Mononuclear cell (primary cell): ENCODE results near the gene PSMD13. TPM values are rescaled to one million over a fixed set of nuclear protein-coding genes. Genes with fewer than 3 reads are reported as not detected.

Source experiments
- H3K27me3 ChIP-seq: 2 replicates; pipeline ENCODE4 v1.6.0; 2011; ENCODE audit warnings: low read length, control low read depth; ENCODE audit not compliant: insufficient read depth
- H3K4me1 ChIP-seq: 2 replicates; pipeline ENCODE4 v1.5.1; 2011; ENCODE audit warnings: mild to moderate bottlenecking, low read length, control low read depth; ENCODE audit not compliant: insufficient read depth
- H3K4me3 ChIP-seq: 2 replicates; pipeline ENCODE4 v1.5.1; 2011; ENCODE audit warnings: mild to moderate bottlenecking, low read length, moderate library complexity
- H3K9me3 ChIP-seq: 2 replicates; pipeline ENCODE4 v1.5.1; 2011; ENCODE audit warnings: low read depth, mild to moderate bottlenecking, control low read depth, low read length
- total RNA-seq: library from RNA; depleted of rRNA; stranded (reverse); fragments of >200 nt; gene quantifications from one replicate; pipeline ENCODE4 v1.2.3, GENCODE V29; 2012

The PSMD13 gene
- total RNA-seq, 1 donor = 62.5 TPM

DNA sequence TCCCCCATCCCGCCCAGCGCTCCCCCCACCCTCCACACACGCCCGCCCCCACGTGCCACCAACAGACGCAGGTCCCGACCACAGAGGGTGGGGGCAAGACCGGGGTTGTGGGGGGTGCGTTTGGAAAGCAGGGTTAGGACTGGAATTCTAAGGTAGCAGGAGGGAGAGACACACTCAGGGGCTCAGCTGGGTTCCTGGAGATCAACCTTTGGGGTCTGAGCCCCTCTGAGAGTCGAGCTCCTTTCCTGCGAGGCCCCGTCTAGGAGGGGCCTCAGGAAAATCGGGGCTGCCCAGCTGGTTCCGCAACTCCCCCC, 52.6 kb downstream of the PSMD13 start:
- Histone ChIP-seq H3K4me3 (no peak overlapping the region), H3K27me3 (peaks cover 10% of the 10 kb centered on the region), H3K9me3 (no peaks in the 10 kb centered on the region), H3K4me1 (peaks cover 29% of the 10 kb centered on the region)

DNA sequence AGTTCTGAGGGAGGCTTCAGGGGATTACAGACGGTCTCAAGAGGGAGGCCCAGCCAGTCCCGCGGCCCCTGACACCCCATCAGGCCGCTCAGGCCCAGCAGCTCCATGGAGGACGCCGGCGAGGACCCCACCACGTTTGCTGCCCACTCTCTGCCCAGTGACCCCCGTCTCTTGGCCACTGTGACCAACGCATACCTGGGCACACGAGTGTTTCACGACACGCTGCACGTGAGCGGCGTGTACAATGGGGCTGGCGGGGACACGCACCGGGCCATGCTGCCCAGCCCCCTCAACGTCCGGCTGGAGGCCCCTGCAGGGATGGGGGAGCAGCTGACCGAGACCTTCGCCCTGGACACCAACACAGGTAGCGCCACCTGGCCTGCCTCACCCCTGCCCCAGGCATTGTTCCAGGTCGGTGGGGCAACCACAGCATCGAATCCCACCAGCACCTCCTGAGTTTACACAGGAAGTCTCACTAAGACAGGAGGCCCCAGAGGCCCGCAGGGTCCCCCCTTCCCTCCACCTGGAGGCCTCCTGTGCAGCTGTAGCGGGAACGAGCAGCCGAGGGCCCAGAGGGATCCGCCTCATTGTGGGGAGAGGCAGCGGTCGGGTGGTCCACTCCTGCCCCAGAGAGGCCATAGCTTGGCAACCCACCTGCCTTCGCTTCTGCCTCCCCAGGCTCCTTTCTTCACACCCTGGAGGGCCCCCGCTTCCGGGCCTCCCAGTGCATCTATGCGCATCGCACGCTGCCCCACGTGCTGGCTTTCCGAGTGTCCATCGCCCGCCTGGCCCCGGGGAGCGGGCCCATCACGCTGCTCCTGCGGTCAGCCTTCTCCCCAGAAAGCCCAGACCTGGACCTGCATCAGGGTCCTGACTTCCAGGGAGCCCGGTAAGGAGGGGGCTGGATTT, 53.2 kb downstream of the PSMD13 start:
- Histone ChIP-seq H3K4me3 (no peak overlapping the region), H3K4me1 (peaks cover 29% of the 10 kb centered on the region), H3K27me3 (peaks cover 10% of the 10 kb centered on the region), H3K9me3 (no peaks in the 10 kb centered on the region)

DNA sequence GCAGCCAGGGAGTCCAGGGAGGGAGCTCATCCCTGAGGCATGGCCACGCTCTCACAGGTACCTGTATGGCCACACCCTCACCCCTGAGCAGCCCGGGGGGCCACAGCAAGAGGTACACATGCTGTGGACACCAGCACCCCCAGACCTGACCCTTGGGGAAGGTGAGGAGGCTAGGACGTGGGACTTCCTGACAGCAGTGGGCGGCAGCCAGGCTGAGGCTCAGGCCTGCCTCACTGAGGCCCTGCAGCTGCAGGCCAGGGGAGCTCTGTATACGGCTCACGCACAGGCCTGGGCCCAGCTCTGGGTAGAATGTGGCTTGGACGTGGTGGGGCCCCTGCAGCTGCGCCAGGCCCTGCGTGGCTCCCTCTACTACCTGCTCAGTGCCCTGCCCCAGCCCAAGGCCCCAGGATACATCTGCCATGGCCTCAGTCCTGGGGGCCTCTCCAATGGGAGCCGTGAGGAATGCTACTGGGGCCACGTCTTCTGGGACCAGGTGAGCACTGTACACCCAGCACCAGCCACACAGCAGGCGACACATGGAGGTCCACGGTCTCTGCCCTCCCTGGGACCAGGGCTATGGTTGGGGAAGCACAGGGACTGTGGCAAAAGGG, 54.0 kb downstream of the PSMD13 start:
- peaks cover 29% of the 10 kb centered on the region for H3K4me1 ChIP-seq

DNA sequence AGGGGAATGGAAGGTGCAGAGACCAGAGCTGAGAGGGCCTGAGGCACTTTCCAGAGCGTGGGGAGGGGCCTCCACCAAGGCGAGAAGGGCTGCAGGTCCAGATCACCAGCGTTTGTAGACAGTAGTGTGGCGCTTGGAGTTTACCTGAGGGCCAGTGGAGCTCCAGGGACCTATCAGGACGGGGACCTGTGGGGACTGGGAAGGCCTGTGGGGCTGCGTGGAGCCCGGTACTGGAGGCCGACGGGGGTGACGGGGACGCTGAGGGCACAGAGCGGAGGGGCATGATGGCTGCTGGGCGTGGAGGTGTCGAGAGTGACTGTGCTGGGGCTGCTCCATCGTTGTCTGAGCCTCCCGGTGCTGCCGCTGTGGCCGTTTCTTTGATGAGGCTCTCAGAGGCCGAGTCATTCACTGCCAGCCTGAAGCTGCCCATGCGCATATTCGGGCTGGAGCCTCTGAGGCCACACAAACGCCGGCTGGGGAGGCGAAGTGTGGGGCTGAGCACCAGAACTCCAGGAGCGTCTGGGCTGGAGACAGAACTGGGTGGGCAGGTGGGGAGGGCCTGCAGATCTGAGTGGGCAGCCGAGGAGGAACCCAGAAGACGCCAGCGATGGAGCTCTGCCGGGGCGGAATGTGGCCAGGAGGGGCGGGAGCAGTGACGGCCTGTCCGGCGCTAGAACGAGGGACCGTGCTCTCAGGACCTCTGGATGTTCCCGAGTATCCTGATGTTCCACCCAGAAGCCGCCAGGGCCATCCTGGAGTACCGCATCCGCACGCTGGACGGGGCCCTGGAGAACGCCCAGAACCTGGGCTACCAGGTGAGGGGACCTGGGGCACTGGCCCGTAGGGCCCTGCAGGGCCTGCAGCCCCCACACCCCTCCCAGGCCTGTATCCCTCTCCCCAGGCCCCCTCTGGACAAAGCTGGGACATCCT, 54.8 kb downstream of the PSMD13 start:
- H3K4me1 ChIP-seq = peaks cover 29% of the 10 kb centered on the region
- no peak overlapping the region for H3K4me3 ChIP-seq
- H3K9me3 ChIP-seq = no peaks in the 10 kb centered on the region
- H3K27me3 ChIP-seq = peaks cover 10% of the 10 kb centered on the region

More for the DNA sequence above, 54.0 kb downstream of the PSMD13 start:
- H3K27me3 ChIP-seq = peaks cover 10% of the 10 kb centered on the region
- no peaks in the 10 kb centered on the region for H3K9me3 ChIP-seq
- H3K4me3 ChIP-seq = no peak overlapping the region

DNA sequence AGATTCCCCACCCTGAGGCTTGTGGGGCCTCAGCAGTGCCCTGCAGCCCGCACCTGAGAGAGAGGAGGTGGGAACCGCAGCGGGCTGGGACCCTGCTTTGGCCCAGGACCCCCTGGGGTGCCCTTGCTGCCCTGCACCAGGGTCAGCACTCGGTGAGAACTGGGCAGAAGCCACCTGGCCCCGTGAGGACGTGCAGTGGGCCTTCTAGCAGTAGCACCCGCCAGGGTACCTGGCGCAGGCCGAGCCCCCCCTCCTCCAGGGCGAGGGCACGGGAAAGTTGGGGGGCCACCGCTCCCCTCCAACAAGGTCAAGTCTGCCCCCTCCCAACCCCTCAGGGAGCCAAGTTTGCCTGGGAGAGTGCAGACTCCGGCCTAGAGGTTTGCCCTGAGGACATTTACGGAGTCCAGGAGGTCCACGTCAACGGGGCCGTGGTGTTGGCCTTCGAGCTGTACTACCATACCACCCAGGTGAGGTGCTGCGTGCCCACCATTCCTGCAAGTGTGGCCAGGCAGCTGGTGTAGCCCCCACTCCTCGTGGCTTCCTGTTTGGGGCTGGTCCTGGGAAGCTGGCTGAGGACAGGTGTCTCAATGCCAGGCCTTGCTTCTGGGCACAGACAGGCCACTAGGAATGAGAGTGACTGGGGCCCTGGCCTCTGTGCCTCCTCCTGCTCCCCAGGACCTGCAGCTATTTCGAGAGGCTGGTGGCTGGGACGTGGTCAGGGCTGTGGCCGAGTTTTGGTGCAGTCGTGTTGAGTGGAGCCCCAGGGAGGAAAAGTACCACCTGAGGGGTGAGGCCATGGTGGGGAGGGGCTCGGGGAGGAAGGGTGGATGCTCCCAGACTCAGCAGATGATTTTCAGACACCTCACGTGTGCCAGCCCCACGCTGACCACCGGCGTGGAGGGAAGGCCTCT, 55.7 kb downstream of the PSMD13 start:
- Histone ChIP-seq H3K27me3 (peaks cover 5% of the 10 kb centered on the region), H3K9me3 (no peaks in the 10 kb centered on the region), H3K4me1 (peaks cover 31% of the 10 kb centered on the region), H3K4me3 (no peak overlapping the region)

DNA sequence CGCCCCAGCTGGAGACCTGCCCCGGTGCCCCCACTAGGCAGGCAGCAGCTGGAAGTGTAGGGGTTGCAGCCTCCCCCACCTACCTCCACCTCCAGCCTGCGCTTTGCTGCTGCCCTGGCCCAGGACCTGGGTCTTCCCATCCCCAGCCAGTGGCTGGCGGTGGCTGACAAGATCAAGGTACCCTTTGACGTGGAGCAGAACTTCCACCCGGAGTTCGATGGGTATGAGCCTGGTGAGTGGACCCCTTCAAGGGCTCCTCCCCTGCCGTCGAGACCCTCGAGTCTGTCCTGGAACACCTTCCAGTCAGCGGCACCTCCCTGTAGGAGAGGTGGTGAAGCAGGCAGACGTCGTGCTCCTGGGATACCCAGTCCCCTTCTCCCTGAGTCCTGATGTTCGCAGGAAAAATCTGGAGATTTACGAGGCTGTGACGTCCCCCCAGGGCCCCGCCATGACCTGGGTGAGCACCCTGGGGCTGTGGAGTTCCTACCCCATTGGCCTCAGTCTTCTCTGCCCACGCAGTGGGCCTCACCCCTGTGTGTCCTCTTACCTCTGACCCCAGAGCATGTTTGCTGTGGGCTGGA, 56.6 kb downstream of the PSMD13 start:
- no peaks in the 10 kb centered on the region for H3K27me3 ChIP-seq
- H3K4me3 ChIP-seq = no peak overlapping the region
- H3K9me3 ChIP-seq = no peaks in the 10 kb centered on the region
- peaks cover 33% of the 10 kb centered on the region for H3K4me1 ChIP-seq

DNA sequence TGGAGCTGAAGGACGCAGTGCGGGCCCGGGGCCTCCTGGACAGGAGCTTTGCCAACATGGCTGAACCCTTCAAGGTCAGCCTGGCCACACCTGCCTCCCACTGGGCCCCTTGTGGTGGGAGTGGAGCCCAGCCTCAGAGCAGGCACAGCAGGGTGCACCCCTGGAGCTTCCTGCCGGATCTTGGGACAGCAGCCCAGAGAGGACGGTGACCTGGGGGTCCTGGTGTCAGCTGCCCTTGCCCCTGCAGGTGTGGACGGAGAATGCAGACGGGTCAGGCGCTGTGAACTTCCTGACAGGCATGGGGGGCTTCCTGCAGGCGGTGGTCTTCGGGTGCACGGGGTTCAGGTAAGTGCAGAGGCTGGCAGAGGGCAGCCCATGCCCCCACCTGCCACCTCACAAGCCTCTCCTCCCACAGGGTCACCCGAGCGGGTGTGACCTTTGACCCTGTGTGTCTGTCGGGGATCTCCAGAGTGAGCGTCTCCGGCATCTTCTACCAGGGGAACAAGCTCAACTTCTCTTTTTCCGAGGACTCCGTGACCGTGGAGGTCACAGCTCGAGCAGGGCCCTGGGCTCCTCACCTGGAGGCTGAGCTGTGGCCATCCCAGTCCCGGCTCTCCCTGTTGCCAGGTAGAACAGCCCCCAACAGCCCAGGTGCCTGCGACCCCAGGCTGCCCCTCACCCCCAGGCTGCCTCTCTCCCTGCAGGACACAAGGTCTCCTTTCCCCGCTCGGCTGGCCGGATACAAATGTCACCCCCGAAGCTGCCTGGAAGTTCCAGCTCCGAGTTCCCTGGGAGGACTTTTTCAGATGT, 57.3 kb downstream of the PSMD13 start:
- H3K4me1 ChIP-seq = peaks cover 33% of the 10 kb centered on the region
- H3K4me3 ChIP-seq = no peak overlapping the region
- no peaks in the 10 kb centered on the region for H3K9me3 ChIP-seq
- H3K27me3 ChIP-seq = no peaks in the 10 kb centered on the region

DNA sequence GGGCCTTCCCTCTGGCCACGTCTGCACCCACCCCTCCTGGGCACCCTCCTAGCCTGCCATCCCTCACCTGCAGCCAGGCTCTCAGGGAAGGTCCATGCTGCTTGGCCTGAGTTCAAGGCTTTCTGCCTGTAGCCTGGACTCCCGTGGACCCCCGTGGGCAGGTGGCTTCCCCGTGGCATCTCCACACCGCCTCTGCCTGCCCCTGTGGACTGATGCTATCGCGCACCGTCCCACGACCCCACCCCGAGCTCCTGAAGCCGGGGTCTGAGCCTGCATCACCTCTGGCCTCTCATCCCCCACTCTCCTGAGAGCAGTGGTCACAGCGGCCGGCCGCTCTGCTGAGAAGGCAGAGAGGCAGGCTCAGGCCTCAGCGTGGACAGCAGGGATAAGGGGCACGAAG, 58.0 kb downstream of the PSMD13 start:
- Histone ChIP-seq H3K4me3 (no peak overlapping the region), H3K9me3 (no peaks in the 10 kb centered on the region), H3K4me1 (peaks cover 29% of the 10 kb centered on the region), H3K27me3 (no peaks in the 10 kb centered on the region)

DNA sequence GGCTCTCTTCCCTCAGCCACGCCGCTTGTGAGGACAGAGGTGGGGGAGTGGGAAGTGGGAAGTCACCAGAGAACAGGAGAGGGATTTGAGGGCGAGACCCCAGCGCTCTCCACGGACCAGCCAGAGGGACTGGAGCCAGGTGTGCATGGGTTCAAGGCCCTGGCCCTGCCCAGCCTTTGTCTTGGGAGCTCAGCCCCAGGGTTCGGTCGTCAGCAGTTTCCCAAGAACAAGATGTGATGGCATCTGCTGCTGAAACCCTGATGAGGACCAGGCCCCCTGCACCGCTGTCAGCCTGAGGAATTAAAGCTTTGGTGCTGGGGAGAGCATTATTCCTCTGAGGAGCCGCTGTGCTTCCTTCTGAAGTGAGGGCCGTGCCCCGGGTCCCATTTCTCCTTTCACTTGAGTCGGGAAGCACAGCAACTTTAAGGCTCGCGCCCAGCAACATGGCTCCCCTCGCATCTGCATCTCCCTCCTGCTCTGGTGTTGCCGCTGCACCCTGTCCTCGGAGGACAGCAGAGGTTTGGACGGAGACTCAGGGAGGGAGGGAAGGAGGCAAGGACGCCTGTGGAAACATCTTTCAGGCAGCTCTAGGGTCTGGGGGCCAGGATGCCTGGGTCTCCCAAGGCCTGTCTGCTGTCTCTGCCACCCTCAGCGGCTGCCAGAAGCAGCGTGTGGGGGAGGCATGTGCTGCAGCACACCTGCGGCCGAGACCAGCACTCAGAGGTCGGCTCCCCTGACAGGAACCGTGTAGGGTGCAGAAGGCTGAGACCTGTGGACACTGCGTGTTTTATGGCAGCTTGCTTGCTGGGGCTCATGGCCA, 58.8 kb downstream of the PSMD13 start:
- Histone ChIP-seq H3K4me3 (no peak overlapping the region), H3K27me3 (no peaks in the 10 kb centered on the region), H3K9me3 (no peaks in the 10 kb centered on the region), H3K4me1 (peaks cover 21% of the 10 kb centered on the region)

DNA sequence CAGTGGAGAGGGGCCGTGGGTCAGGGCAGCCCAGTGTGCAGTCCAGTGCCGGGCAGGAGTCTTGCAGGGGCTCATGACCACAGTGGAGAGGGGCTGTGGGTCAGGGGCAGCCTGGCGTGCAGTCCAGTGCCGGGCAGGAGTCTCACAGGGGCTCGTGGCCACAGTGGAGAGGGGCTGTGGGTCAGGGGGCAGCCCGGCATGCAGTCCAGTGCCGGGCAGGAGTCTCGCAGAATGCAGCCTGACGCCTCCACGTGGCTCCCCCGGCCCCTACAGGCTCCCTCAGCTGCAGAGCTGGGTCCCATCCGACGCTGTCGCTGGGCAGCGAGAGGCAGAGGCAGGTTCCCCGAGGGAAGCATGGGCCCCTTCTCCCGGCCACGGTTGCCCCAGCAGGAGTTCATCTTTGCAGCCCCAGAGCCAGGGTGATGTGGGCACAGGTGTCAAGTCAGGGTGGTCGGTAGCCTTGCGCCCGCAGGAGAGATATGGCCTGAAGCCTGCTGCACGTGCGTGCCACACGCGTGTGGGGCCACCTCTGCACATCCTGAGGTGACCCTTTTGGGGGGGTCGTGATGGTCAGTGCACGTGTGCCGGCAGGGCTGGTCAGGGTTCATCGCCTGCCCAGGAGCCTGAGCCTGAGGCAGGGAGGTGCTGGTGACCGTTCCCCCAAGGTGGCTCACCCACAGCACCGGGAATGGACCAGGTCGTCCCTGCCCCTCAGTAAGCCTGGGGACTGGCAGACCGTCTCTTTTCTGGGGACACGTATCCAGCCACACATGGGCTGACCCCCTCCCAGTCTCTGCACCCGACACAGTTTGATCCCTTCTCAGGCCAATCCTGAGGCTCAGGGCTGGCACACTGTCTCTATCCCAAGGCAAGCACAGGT, 59.6 kb downstream of the PSMD13 start:
- Histone ChIP-seq H3K4me1 (peaks cover 19% of the 10 kb centered on the region), H3K27me3 (no peaks in the 10 kb centered on the region), H3K9me3 (no peaks in the 10 kb centered on the region), H3K4me3 (no peak overlapping the region)

DNA sequence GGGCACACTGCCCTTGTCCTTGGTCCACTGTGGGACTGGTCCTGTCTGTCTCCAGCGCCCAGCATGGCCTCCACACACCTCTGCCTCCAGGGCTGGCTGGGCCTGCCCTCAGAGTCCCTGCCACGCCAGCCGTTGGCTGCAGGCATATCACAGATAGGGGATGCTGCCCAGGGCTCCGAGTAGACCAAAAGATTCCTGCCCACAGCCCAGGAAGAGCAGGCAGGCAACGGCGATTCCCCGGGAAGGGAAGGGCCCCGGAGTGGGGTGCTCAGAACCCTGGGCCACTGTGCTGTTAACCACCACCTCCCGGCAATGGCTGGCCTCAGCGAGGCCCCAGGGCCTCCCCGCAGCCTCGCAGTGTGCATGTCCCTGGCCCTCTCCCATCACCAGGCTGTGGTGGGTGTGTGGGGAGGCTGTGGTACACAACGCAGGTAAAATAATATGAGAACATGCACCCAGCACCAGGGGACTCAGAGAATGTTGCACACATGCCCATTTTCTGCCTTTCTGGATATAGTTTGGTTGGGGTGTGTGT, 60.3 kb downstream of the PSMD13 start:
- Histone ChIP-seq H3K4me3 (no peak overlapping the region), H3K4me1 (peaks cover 19% of the 10 kb centered on the region), H3K27me3 (no peaks in the 10 kb centered on the region), H3K9me3 (no peaks in the 10 kb centered on the region)
